ENCODE results near the gene PPP2R5D. TPM values are rescaled to one million over a fixed set of nuclear protein-coding genes. Genes with fewer than 3 reads are reported as not detected.

Gene PPP2R5D
- total and polyA plus RNA-seq, 4 donors: 6.7 to 13.9 (median 13.2) TPM

GRCh38 chr6:43029120-43029519, 44.8 kb downstream of the PPP2R5D start:
- H3K9me3 ChIP-seq (ENCODE audit: control insufficient read depth in 4 of 4, low read length in 3 of 4): no peaks in the 10 kb centered on the region
- H3K4me1 ChIP-seq (ENCODE audit: control insufficient read depth in 4 of 4, insufficient read depth in 4 of 4, low read length in 3 of 4): no peaks in the 10 kb centered on the region
- H3K36me3 ChIP-seq (ENCODE audit: control insufficient read depth in 4 of 4, insufficient read depth in 3 of 4, low read depth in 1 of 4, low read length in 3 of 4): peaks cover 12 to 63% (median 46%) of the 10 kb centered on the region in 4 donors
- no peak overlapping the region for H3K27ac ChIP-seq (ENCODE audit: low read depth in 1 of 2, low read length in 2 of 2)
- no peaks in the 10 kb centered on the region for H3K27me3 ChIP-seq (ENCODE audit: control insufficient read depth in 4 of 4, insufficient read depth in 4 of 4, low read length in 3 of 4)
- WGBS: 94% methylated on average over 9 of the region's 9 CpGs
- no peak for DNase-seq (ENCODE audit: low spot score)
- TF ChIP-seq NR2F2 (IDR thresholded peaks at IDR 0.05) (no peak), JUND (IDR thresholded peaks at IDR 0.05) (no peak), REST (IDR thresholded peaks at IDR 0.05) (no peak), RAD21 (IDR thresholded peaks at IDR 0.05) (no peak), TAF1 (conservative IDR thresholded peaks at IDR 0.05) (no peak), RXRA (IDR thresholded peaks at IDR 0.05) (no peak), CTCF (IDR thresholded peaks at IDR 0.05; ENCODE audit: low read depth, low read length, missing input control) (no peak), SP1 (IDR thresholded peaks at IDR 0.05) (no peak)
- H3K9ac ChIP-seq (ENCODE audit: low read depth in 1 of 2, low read length in 2 of 2): no peak overlapping the region
- no peak overlapping the region for H3K4me3 ChIP-seq (ENCODE audit: low read depth in 1 of 3, low read length in 3 of 3)

- TF ChIP-seq EGR1 (IDR thresholded peaks at IDR 0.05; ENCODE audit: low read depth in 2 of 2) (no peak), FOXA1 (IDR thresholded peaks at IDR 0.05) (no peak), SP1 (IDR thresholded peaks at IDR 0.05) (no peak), HNF4A (conservative IDR thresholded peaks at IDR 0.05) (no peak), YY1 (IDR thresholded peaks at IDR 0.05) (no peak), ZBTB33 (IDR thresholded peaks at IDR 0.05) (no peak), JUND (IDR thresholded peaks at IDR 0.05) (no peak), CTCF (IDR thresholded peaks at IDR 0.05; ENCODE audit: low read depth, low read length, missing input control) (no peak)
- Histone ChIP-seq H3K9me3 (ENCODE audit: control insufficient read depth in 4 of 4, low read length in 3 of 4) (no peaks in the 10 kb centered on the region), H3K9ac (ENCODE audit: low read depth in 1 of 2, low read length in 2 of 2) (no peak overlapping the region), H3K27me3 (ENCODE audit: control insufficient read depth in 4 of 4, insufficient read depth in 4 of 4, low read length in 3 of 4) (no peaks in the 10 kb centered on the region), H3K4me1 (ENCODE audit: control insufficient read depth in 4 of 4, insufficient read depth in 4 of 4, low read length in 3 of 4) (peaks cover 2 to 12% (median 8%) of the 10 kb centered on the region in 4 donors), H3K27ac (ENCODE audit: low read depth in 1 of 2, low read length in 2 of 2) (no peak overlapping the region), H3K4me3 (ENCODE audit: low read depth in 1 of 3, low read length in 3 of 3) (no peak overlapping the region), H3K36me3 (ENCODE audit: control insufficient read depth in 4 of 4, insufficient read depth in 3 of 4, low read depth in 1 of 4, low read length in 3 of 4) (peaks cover 12 to 51% (median 39%) of the 10 kb centered on the region in 4 donors)
- no peak for DNase-seq (ENCODE audit: low spot score)
- 92% methylated on average over 4 of the region's 4 CpGs for WGBS
These were observed 48.0 kb downstream of the PPP2R5D start for GRCh38 chr6:43032326-43032725.
